Upper lobe of left lung (tissue), 6 donors: Measurements from ENCODE around the gene FECH. TPM values are rescaled to one million over a fixed set of nuclear protein-coding genes. Genes with fewer than 3 reads are reported as not detected.
A peak's percentile ranks its signal among the peaks of the same experiment; 100 is the strongest.

ENCODE experiments used
- ATAC-seq, 2 donors: fragments of 200-7000 bp; cut with Tn5 transposase; one replicate each; pipeline ENCODE4 v1.9.1; 2022; ENCODE audit warnings: mild to moderate bottlenecking in 2 of 2, moderate library complexity in 2 of 2; ENCODE audit not compliant: low FRiP score in 2 of 2
- DNase-seq, 2 donors: peaks; one replicate each; pipeline ENCODE4 v3.0.0-alpha.2; 2019 to 2020
- H3K27ac ChIP-seq, 4 donors: fragments of 200-600 bp; sonication (generic); one replicate each; pipeline ENCODE4 v1.5.1; 2016 to 2019
- H3K27me3 ChIP-seq, 4 donors: fragments of 200-600 bp; sonication (generic); one replicate each; pipeline ENCODE4 v1.5.1; 2017 to 2019
- H3K36me3 ChIP-seq, 4 donors: fragments of 200-600 bp; sonication (generic); one replicate each; pipeline ENCODE4 v1.5.1; 2016 to 2019
- H3K4me1 ChIP-seq, 4 donors: fragments of 200-600 bp; sonication (generic); one replicate each; pipeline ENCODE4 v1.5.1; 2018 to 2019
- H3K4me3 ChIP-seq, 4 donors: fragments of 200-600 bp; sonication (generic); one replicate each; pipeline ENCODE4 v1.5.1; 2017 to 2019; ENCODE audit warnings: mild to moderate bottlenecking in 2 of 4, moderate library complexity in 1 of 4
- H3K9me3 ChIP-seq, 4 donors: fragments of 200-600 bp; sonication (generic); one replicate each; pipeline ENCODE4 v1.5.1; 2018 to 2019
- CTCF ChIP-seq, 6 experiments: fragments of 450-650 bp in 4 of 6; fragments of 200-600 bp in 2 of 6; sonication (generic) in 2 of 6; IDR thresholded peaks; one replicate each; pipeline ENCODE4 v1.5.1; 2016 to 2019; ENCODE audit warnings: antibody characterized with exemption in 6 of 6
- EP300 ChIP-seq, 4 donors: sonication (generic); formaldehyde crosslinking; IDR thresholded peaks; one replicate each; pipeline ENCODE4 v1.5.1; 2017; ENCODE audit warnings: antibody characterized with exemption in 4 of 4, control low read depth in 2 of 4
- POLR2A ChIP-seq, 4 donors: fragments of 450-650 bp; IDR thresholded peaks; one replicate each; pipeline ENCODE4 v1.5.1; 2016 to 2017; ENCODE audit warnings: antibody characterized with exemption in 4 of 4, mild to moderate bottlenecking in 2 of 4
- POLR2AphosphoS5 ChIP-seq, 2 donors: sonication (generic); formaldehyde crosslinking; IDR thresholded peaks; one replicate each; pipeline ENCODE4 v1.5.1; 2017; ENCODE audit warnings: antibody characterized with exemption in 2 of 2
- WGBS, 2 donors: methylation state at CpG; one replicate each; pipeline ENCODE4 v1.1.5; 2017 to 2018; 5-methylcytosine and 5-hydroxymethylcytosine counted together
- total RNA-seq, 6 donors: library from RNA; depleted of rRNA in 4 of 6; stranded (reverse); fragments of >200 nt in 4 of 6; gene quantifications; one replicate each; pipeline versions ENCODE4 v1.1.0 to v1.2.1, GENCODE V29; 2016 to 2021
- donor health status: DM: no; HTN: no; CAD: no; lungs with moderate emphysema.
- donor health status: DM: no; HTN: yes; CAD: no; lungs with severe emphysema.

Gene FECH
- total RNA-seq, 6 donors from 2014 or later = 11.4 to 27.2 (median 22.1) TPM

GRCh38 chr18:57544936-57545660 lies 41.4 kb downstream of the FECH start:
- TF ChIP-seq CTCF (IDR thresholded peaks at IDR 0.05) (no peak), POLR2A (IDR thresholded peaks at IDR 0.05) (no peak), EP300 (IDR thresholded peaks at IDR 0.05) (no peak)
- no peak for ATAC-seq
- Histone ChIP-seq H3K36me3 (peaks cover 0 to 6% (median 5%) of the 10 kb centered on the region in 4 donors), H3K27me3 (no peaks in the 10 kb centered on the region), H3K27ac (no peak overlapping the region), H3K9me3 (no peaks in the 10 kb centered on the region), H3K4me1 (no peaks in the 10 kb centered on the region), H3K4me3 (no peak overlapping the region)
- DNase-seq = no peak
- WGBS, 2 donors = 64 to 66% methylated on average over 8 of the region's 8 CpGs

- Histone ChIP-seq H3K27me3 (no peaks in the 10 kb centered on the region), H3K4me1 (no peaks in the 10 kb centered on the region), H3K9me3 (no peaks in the 10 kb centered on the region), H3K4me3 (no peak overlapping the region), H3K27ac (no peak overlapping the region), H3K36me3 (no peaks in the 10 kb centered on the region)
- TF ChIP-seq CTCF (IDR thresholded peaks at IDR 0.05) = no peak
- no peak for TF ChIP-seq POLR2A (IDR thresholded peaks at IDR 0.05)
- TF ChIP-seq EP300 (IDR thresholded peaks at IDR 0.05) = no peak
- TF ChIP-seq POLR2AphosphoS5 (IDR thresholded peaks at IDR 0.05) = no peak
- ATAC-seq = peak in 1 of 2 donors; percentile 17
- DNase-seq = no peak
- WGBS, 2 donors = 82 to 84% methylated on average over 8 of the region's 8 CpGs
These were observed 42.9 kb downstream of the FECH start for GRCh38 chr18:57543560-57543959.

DNA sequence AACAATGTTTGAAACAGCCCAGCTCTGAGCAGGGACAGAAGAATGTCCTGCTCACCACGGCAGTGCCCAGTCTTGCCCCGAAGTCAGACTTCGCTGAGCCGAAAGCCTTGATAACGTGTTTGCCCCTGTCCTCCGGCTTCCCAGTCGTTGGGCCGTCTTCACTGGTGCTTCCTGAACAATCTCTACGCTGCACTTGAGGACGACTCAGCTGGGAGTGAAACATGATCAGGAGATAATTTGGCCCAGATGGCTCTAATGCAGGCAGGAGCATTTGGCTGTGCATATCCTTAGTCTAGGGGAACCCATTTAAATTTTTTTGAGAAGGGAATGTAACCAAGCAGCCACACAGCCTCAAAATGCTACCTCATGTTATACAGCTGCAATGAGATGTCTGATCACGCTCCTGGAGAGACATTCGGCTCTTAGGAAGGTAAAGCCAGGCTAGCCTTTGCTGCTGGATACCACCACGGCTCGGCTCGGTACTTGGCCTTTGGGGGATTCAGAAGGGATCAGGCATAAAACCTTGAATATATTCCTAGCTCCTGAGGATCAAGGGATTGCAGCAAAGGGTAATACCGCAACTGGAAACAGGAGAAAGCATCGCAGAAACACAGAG lies 43.6 kb downstream of the FECH start:
- H3K27ac ChIP-seq = no peak overlapping the region
- H3K9me3 ChIP-seq = no peaks in the 10 kb centered on the region
- DNase-seq (no peak), ATAC-seq (no peak)
- WGBS, 2 donors = 79 to 86% methylated on average over 17 of the region's 17 CpGs
- no peaks in the 10 kb centered on the region for H3K4me1 ChIP-seq
- H3K36me3 ChIP-seq = no peaks in the 10 kb centered on the region
- H3K27me3 ChIP-seq = no peaks in the 10 kb centered on the region
- TF ChIP-seq CTCF (IDR thresholded peaks at IDR 0.05) (no peak), EP300 (IDR thresholded peaks at IDR 0.05) (no peak), POLR2AphosphoS5 (IDR thresholded peaks at IDR 0.05) (no peak), POLR2A (IDR thresholded peaks at IDR 0.05) (no peak)
- no peak overlapping the region for H3K4me3 ChIP-seq

DNA sequence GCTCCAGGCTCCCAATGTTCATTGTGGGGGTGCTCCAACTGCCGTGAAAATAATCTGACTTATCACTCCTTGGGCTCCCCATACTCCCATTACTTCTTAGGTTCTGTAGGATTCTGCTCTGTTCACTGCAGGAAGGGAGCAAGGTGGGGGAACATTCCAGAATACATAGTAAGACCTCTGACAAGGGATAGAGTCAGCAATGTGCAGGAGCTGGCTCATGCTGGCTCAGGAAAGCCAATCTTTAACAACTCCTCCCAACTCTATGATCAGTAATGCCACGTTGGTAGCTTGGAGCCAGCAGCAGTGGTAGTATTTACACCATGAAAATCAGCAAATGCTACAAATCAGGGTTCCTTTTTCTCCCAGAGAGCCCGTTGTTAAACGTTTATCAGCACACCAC lies 44.4 kb downstream of the FECH start:
- no peak overlapping the region for H3K4me3 ChIP-seq
- H3K4me1 ChIP-seq = no peaks in the 10 kb centered on the region
- ATAC-seq = no peak
- WGBS, 2 donors = 39 to 49% methylated on average over 4 of the region's 4 CpGs
- H3K36me3 ChIP-seq = no peaks in the 10 kb centered on the region
- no peak for DNase-seq
- no peaks in the 10 kb centered on the region for H3K27me3 ChIP-seq
- no peaks in the 10 kb centered on the region for H3K9me3 ChIP-seq
- TF ChIP-seq POLR2AphosphoS5 (IDR thresholded peaks at IDR 0.05) (no peak), CTCF (IDR thresholded peaks at IDR 0.05) (no peak), POLR2A (IDR thresholded peaks at IDR 0.05) (no peak), EP300 (IDR thresholded peaks at IDR 0.05) (no peak)
- no peak overlapping the region for H3K27ac ChIP-seq

GRCh38 chr18:57539702-57540101 lies 46.8 kb downstream of the FECH start:
- TF ChIP-seq CTCF (IDR thresholded peaks at IDR 0.05) (no peak), EP300 (IDR thresholded peaks at IDR 0.05) (no peak), POLR2A (IDR thresholded peaks at IDR 0.05) (no peak), POLR2AphosphoS5 (IDR thresholded peaks at IDR 0.05) (no peak)
- no peaks in the 10 kb centered on the region for H3K36me3 ChIP-seq
- no peak for ATAC-seq

More at GRCh38 chr18:57539702-57540101, 46.8 kb downstream of the FECH start:
- no peak for DNase-seq
- Histone ChIP-seq H3K4me1 (no peaks in the 10 kb centered on the region), H3K27me3 (no peaks in the 10 kb centered on the region), H3K9me3 (no peaks in the 10 kb centered on the region), H3K4me3 (no peak overlapping the region), H3K27ac (no peak overlapping the region)
- WGBS, 2 donors = 70 to 72% methylated on average over 4 of the region's 4 CpGs
